ENCODE data around the gene KDM1A. TPM values are rescaled to one million over a fixed set of nuclear protein-coding genes. Genes with fewer than 3 reads are reported as not detected.

The KDM1A gene
- total and polyA plus RNA-seq, 10 of the 15 experiments (the other 5 are each of a cell fraction or from before 2014, with no cell fraction given) = 39.2 to 118 (median 98.9) TPM

- TF ChIP-seq, protein P1, sequence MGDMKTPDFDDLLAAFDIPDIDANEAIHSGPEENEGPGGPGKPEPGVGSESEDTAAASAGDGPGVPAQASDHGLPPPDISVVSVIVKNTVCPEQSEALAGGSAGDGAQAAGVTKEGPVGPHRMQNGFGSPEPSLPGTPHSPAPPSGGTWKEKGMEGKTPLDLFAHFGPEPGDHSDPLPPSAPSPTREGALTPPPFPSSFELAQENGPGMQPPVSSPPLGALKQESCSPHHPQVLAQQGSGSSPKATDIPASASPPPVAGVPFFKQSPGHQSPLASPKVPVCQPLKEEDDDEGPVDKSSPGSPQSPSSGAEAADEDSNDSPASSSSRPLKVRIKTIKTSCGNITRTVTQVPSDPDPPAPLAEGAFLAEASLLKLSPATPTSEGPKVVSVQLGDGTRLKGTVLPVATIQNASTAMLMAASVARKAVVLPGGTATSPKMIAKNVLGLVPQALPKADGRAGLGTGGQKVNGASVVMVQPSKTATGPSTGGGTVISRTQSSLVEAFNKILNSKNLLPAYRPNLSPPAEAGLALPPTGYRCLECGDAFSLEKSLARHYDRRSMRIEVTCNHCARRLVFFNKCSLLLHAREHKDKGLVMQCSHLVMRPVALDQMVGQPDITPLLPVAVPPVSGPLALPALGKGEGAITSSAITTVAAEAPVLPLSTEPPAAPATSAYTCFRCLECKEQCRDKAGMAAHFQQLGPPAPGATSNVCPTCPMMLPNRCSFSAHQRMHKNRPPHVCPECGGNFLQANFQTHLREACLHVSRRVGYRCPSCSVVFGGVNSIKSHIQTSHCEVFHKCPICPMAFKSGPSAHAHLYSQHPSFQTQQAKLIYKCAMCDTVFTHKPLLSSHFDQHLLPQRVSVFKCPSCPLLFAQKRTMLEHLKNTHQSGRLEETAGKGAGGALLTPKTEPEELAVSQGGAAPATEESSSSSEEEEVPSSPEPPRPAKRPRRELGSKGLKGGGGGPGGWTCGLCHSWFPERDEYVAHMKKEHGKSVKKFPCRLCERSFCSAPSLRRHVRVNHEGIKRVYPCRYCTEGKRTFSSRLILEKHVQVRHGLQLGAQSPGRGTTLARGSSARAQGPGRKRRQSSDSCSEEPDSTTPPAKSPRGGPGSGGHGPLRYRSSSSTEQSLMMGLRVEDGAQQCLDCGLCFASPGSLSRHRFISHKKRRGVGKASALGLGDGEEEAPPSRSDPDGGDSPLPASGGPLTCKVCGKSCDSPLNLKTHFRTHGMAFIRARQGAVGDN (IDR thresholded peaks at IDR 0.05) = no peak
- no peak for TF ChIP-seq NRF1 (conservative IDR thresholded peaks at IDR 0.05; ENCODE audit: low read depth, low read length)
- no peak for TF ChIP-seq BRCA1 (IDR thresholded peaks at IDR 0.05; ENCODE audit: low read depth, low read length)
- no peak for TF ChIP-seq SUZ12 (IDR thresholded peaks at IDR 0.05; ENCODE audit: unreplicated experiment)
Measured at GRCh38 chr1:23088027-23088426, 68.8 kb downstream of the KDM1A start (continued).

DNA sequence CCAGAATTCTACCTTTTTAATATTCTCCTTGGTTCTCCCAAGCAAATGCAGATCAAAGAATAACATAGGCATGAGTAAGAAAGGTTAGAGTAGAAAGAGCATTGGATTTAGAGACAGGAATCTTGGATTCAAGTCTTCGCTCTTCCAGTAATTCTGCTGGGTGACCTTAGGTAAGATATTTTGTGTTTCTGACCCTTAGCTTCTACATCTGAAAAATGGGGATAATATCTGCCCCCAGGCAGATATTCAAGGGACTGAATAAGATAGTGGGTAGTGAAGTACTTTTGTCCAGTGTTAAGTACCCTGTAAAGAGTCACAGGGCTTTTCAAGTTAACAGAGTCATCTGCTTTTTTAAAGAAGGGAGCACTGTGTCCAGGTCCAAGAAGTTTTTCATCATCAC lies 70.8 kb downstream of the KDM1A start:
- H2AFZ ChIP-seq (ENCODE audit: control insufficient read depth, low read depth, low read length) = no peak overlapping the region
- intact Hi-C loops (cut with micrococcal nuclease; ENCODE audit: unreplicated experiment) (no loop called here), in situ Hi-C loops (cut with MboI) (no loop called here)
- no peaks in the 10 kb centered on the region for H3K27me3 ChIP-seq (replicated peaks in 1 of 2; ENCODE audit: control insufficient read depth in 2 of 2, insufficient read depth in 2 of 2, low read length in 1 of 2)
- SMC1A ChIA-PET (ENCODE audit: uncharacterized antibody, unreplicated experiment) = interaction anchor here (0.7 to 1.1 kb wide), 3 partner anchors 9 to 93 kb away, joined by 3 read pairs; no protein-coding TSS in a partner anchor
- peaks cover 19 to 22% of the 10 kb centered on the region in 2 experiments for H3K36me3 ChIP-seq (ENCODE audit: control insufficient read depth in 2 of 2, insufficient read depth in 2 of 2, low read length in 1 of 2)
- FAIRE-seq (no peak), DNase-seq (ENCODE audit: low read depth, low spot score) (no peak), ATAC-seq (no peak)
- CTCF ChIA-PET = interaction anchor here (1.0 to 20.3 kb wide), 2 partner anchors 9 to 92 kb away, joined by 3 to 961 read pairs; no protein-coding TSS in a partner anchor
- no peak overlapping the region for H3K4me2 ChIP-seq (ENCODE audit: control insufficient read depth, insufficient read depth)
- H3K4me3 ChIP-seq = no peak overlapping the region
- H3K27ac ChIP-seq (ENCODE audit: control insufficient read depth, insufficient read depth) = no peak overlapping the region
- no TSS peak for BruUV-seq (replicated peaks)
- H3K9ac ChIP-seq (ENCODE audit: control insufficient read depth, insufficient read depth, low read length) = no peak overlapping the region
- RAD21 ChIA-PET (ENCODE audit: unreplicated experiment) = interaction anchor here (1.4 kb wide), 1 partner anchor 95 kb away, joined by 4 read pairs; no protein-coding TSS in a partner anchor
- no peaks in the 10 kb centered on the region for H3K79me2 ChIP-seq (ENCODE audit: control insufficient read depth, insufficient read depth, low read length)
- H4K20me1 ChIP-seq (ENCODE audit: control insufficient read depth, insufficient read depth) = no peaks in the 10 kb centered on the region
- POLR2A ChIA-PET = interaction anchor here (0.6 to 0.7 kb wide), 2 partner anchors 19 to 83 kb away, joined by 3 read pairs; no protein-coding TSS in a partner anchor
- H3K4me1 ChIP-seq (ENCODE audit: control insufficient read depth, insufficient read depth, low read length) = no peaks in the 10 kb centered on the region
- H3K9me3 ChIP-seq (replicated peaks; ENCODE audit: control insufficient read depth, insufficient read depth, low read length) = no peaks in the 10 kb centered on the region
- 100% methylated on average over 1 of the region's 1 CpG for WGBS (ENCODE audit: insufficient coverage, insufficient replicate concordance, low lambda C conversion rate, missing lambda C conversion rate)
- TF ChIP-seq MTA2 (IDR thresholded peaks at IDR 0.05; ENCODE audit: low read depth) = no peak
- TF ChIP-seq, protein P2, sequence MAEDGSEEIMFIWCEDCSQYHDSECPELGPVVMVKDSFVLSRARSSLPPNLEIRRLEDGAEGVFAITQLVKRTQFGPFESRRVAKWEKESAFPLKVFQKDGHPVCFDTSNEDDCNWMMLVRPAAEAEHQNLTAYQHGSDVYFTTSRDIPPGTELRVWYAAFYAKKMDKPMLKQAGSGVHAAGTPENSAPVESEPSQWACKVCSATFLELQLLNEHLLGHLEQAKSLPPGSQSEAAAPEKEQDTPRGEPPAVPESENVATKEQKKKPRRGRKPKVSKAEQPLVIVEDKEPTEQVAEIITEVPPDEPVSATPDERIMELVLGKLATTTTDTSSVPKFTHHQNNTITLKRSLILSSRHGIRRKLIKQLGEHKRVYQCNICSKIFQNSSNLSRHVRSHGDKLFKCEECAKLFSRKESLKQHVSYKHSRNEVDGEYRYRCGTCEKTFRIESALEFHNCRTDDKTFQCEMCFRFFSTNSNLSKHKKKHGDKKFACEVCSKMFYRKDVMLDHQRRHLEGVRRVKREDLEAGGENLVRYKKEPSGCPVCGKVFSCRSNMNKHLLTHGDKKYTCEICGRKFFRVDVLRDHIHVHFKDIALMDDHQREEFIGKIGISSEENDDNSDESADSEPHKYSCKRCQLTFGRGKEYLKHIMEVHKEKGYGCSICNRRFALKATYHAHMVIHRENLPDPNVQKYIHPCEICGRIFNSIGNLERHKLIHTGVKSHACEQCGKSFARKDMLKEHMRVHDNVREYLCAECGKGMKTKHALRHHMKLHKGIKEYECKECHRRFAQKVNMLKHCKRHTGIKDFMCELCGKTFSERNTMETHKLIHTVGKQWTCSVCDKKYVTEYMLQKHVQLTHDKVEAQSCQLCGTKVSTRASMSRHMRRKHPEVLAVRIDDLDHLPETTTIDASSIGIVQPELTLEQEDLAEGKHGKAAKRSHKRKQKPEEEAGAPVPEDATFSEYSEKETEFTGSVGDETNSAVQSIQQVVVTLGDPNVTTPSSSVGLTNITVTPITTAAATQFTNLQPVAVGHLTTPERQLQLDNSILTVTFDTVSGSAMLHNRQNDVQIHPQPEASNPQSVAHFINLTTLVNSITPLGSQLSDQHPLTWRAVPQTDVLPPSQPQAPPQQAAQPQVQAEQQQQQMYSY (CRISPR knock-in tag; IDR thresholded peaks at IDR 0.05) = no peak
- no peak for TF ChIP-seq CEBPB (IDR thresholded peaks at IDR 0.05; ENCODE audit: borderline replicate concordance in 1 of 2, low read depth in 2 of 2, low read length in 2 of 2)
- TF ChIP-seq FOS (IDR thresholded peaks at IDR 0.05; ENCODE audit: borderline replicate concordance, extremely low read depth, insufficient read length) = no peak
- TF ChIP-seq, protein P3, sequence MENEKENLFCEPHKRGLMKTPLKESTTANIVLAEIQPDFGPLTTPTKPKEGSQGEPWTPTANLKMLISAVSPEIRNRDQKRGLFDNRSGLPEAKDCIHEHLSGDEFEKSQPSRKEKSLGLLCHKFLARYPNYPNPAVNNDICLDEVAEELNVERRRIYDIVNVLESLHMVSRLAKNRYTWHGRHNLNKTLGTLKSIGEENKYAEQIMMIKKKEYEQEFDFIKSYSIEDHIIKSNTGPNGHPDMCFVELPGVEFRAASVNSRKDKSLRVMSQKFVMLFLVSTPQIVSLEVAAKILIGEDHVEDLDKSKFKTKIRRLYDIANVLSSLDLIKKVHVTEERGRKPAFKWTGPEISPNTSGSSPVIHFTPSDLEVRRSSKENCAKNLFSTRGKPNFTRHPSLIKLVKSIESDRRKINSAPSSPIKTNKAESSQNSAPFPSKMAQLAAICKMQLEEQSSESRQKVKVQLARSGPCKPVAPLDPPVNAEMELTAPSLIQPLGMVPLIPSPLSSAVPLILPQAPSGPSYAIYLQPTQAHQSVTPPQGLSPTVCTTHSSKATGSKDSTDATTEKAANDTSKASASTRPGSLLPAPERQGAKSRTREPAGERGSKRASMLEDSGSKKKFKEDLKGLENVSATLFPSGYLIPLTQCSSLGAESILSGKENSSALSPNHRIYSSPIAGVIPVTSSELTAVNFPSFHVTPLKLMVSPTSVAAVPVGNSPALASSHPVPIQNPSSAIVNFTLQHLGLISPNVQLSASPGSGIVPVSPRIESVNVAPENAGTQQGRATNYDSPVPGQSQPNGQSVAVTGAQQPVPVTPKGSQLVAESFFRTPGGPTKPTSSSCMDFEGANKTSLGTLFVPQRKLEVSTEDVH (IDR thresholded peaks at IDR 0.05; ENCODE audit: low read depth, partially characterized antibody) = no peak
- TF ChIP-seq CREM (IDR thresholded peaks at IDR 0.05; ENCODE audit: low read depth) = no peak
- no peak for TF ChIP-seq NFYA (IDR thresholded peaks at IDR 0.05; ENCODE audit: borderline replicate concordance, low read depth, low read length)

Data from GM12878 (cell line).